ENCODE measurements around the gene PCDHGB7. TPM values are rescaled to one million over a fixed set of nuclear protein-coding genes. Genes with fewer than 3 reads are reported as not detected.

The PCDHGB7 gene
- polyA plus RNA-seq, 1 of the 3 experiments (the other 2 are of a cell fraction), result 19.1 TPM

DNA sequence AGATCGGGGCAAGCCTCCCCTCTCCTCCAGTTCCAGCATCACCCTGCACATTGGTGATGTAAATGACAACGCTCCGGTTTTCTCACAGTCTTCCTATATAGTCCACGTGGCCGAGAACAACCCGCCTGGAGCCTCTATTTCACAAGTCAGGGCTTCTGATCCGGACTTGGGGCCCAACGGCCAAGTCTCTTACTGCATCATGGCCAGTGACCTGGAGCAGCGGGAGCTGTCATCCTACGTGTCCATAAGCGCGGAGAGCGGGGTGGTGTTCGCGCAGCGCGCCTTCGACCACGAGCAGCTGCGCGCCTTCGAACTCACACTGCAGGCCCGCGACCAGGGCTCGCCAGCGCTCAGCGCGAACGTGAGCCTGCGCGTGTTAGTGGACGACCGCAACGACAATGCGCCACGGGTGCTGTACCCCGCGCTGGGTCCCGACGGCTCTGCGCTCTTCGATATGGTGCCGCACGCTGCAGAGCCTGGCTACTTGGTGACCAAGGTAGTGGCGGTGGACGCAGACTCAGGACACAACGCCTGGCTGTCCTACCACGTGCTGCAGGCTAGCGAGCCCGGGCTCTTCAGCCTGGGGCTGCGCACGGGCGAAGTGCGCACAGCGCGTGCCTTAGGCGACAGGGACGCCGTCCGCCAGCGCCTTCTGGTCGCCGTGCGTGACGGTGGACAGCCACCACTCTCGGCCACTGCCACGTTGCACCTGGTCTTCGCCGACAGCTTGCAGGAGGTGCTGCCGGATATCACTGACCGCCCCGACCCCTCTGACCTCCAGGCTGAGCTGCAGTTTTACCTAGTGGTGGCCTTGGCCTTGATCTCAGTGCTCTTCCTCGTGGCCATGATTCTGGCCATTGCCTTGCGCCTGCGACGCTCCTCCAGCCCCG lies 28.1 kb upstream of the PCDHGB7 start:
- POLR2A ChIA-PET, result no interaction called here
- no peak for DNase-seq
- Histone ChIP-seq H3K9me2 (no peaks in the 10 kb centered on the region), H3K27me3 (ENCODE audit: insufficient read depth) (no peaks in the 10 kb centered on the region), H3F3A (replicated peaks; ENCODE audit: insufficient read depth) (no peaks in the 10 kb centered on the region), H2AFZ (ENCODE audit: low read depth) (no peak overlapping the region), H4K20me1 (ENCODE audit: insufficient read depth) (no peaks in the 10 kb centered on the region), H3K79me2 (ENCODE audit: insufficient read depth) (no peaks in the 10 kb centered on the region), H3K36me3 (replicated peaks in 1 of 2; ENCODE audit: control insufficient read depth in 1 of 2, insufficient read depth in 2 of 2, low read length in 1 of 2) (peaks cover 0 to 19% of the 10 kb centered on the region in 2 experiments), H3K4me1 (ENCODE audit: control insufficient read depth in 1 of 2, insufficient read depth in 2 of 2, low read depth in 1 of 2, low read length in 1 of 2) (no peaks in the 10 kb centered on the region), H3K4me3 (ENCODE audit: low read depth in 2 of 2, low read length in 1 of 2) (no peak overlapping the region; a peak in 1 of 4 replicates), H3K9ac (no peak overlapping the region), H3K4me2 (no peak overlapping the region), H3K9me3 (peaks cover 7% of the 10 kb centered on the region; the same call in 1 of the 2 replicates), H3K27ac (ENCODE audit: low read depth in 2 of 2, low read length in 1 of 2) (no peak overlapping the region)
- WGBS (ENCODE audit: low lambda C conversion rate), result 83% methylated on average over 50 of the region's 77 CpGs
- TF ChIP-seq TCF12 (IDR thresholded peaks at IDR 0.05), result no peak
- no peak for TF ChIP-seq FOSL2 (IDR thresholded peaks at IDR 0.05; ENCODE audit: borderline replicate concordance, low read depth)
- TF ChIP-seq ELF1 (IDR thresholded peaks at IDR 0.05), result no peak
- TF ChIP-seq TEAD4 (IDR thresholded peaks at IDR 0.05; ENCODE audit: borderline replicate concordance, insufficient read depth), result no peak
- TF ChIP-seq POLR2AphosphoS5 (IDR thresholded peaks at IDR 0.05; ENCODE audit: low read depth, low read length), result no peak
- no peak for TF ChIP-seq MAX (IDR thresholded peaks at IDR 0.05; ENCODE audit: low read depth)
- no peak for TF ChIP-seq EZH2phosphoT487 (IDR thresholded peaks at IDR 0.05; ENCODE audit: borderline replicate concordance, low read depth)
- TF ChIP-seq, protein P1, sequence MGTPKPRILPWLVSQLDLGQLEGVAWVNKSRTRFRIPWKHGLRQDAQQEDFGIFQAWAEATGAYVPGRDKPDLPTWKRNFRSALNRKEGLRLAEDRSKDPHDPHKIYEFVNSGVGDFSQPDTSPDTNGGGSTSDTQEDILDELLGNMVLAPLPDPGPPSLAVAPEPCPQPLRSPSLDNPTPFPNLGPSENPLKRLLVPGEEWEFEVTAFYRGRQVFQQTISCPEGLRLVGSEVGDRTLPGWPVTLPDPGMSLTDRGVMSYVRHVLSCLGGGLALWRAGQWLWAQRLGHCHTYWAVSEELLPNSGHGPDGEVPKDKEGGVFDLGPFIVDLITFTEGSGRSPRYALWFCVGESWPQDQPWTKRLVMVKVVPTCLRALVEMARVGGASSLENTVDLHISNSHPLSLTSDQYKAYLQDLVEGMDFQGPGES (IDR thresholded peaks at IDR 0.05; ENCODE audit: low read depth, low read length), result no peak
- TF ChIP-seq FOXJ3 (CRISPR knock-in tag; IDR thresholded peaks at IDR 0.05), result no peak
- no peak for TF ChIP-seq RCOR1 (IDR thresholded peaks at IDR 0.05; ENCODE audit: low read length)
- no peak for TF ChIP-seq RXRA (IDR thresholded peaks at IDR 0.05; ENCODE audit: borderline replicate concordance, low read depth)
- TF ChIP-seq PBX3 (IDR thresholded peaks at IDR 0.05), result no peak
- TF ChIP-seq, protein P2, sequence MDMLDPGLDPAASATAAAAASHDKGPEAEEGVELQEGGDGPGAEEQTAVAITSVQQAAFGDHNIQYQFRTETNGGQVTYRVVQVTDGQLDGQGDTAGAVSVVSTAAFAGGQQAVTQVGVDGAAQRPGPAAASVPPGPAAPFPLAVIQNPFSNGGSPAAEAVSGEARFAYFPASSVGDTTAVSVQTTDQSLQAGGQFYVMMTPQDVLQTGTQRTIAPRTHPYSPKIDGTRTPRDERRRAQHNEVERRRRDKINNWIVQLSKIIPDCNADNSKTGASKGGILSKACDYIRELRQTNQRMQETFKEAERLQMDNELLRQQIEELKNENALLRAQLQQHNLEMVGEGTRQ (IDR thresholded peaks at IDR 0.05; ENCODE audit: borderline replicate concordance, low read depth, low read length), result no peak
- no peak for TF ChIP-seq JUND (IDR thresholded peaks at IDR 0.05)
- TF ChIP-seq, protein P3, sequence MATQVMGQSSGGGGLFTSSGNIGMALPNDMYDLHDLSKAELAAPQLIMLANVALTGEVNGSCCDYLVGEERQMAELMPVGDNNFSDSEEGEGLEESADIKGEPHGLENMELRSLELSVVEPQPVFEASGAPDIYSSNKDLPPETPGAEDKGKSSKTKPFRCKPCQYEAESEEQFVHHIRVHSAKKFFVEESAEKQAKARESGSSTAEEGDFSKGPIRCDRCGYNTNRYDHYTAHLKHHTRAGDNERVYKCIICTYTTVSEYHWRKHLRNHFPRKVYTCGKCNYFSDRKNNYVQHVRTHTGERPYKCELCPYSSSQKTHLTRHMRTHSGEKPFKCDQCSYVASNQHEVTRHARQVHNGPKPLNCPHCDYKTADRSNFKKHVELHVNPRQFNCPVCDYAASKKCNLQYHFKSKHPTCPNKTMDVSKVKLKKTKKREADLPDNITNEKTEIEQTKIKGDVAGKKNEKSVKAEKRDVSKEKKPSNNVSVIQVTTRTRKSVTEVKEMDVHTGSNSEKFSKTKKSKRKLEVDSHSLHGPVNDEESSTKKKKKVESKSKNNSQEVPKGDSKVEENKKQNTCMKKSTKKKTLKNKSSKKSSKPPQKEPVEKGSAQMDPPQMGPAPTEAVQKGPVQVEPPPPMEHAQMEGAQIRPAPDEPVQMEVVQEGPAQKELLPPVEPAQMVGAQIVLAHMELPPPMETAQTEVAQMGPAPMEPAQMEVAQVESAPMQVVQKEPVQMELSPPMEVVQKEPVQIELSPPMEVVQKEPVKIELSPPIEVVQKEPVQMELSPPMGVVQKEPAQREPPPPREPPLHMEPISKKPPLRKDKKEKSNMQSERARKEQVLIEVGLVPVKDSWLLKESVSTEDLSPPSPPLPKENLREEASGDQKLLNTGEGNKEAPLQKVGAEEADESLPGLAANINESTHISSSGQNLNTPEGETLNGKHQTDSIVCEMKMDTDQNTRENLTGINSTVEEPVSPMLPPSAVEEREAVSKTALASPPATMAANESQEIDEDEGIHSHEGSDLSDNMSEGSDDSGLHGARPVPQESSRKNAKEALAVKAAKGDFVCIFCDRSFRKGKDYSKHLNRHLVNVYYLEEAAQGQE (IDR thresholded peaks at IDR 0.05; ENCODE audit: low read depth, low read length), result no peak
- no peak for TF ChIP-seq RFX5 (IDR thresholded peaks at IDR 0.05; ENCODE audit: low read length)
- TF ChIP-seq NRF1 (IDR thresholded peaks at IDR 0.05; ENCODE audit: low read depth, low read length), result no peak
- TF ChIP-seq NFIC (IDR thresholded peaks at IDR 0.05; ENCODE audit: borderline replicate concordance), result no peak
- no peak for TF ChIP-seq GATA2 (CRISPR knock-in tag; IDR thresholded peaks at IDR 0.05)
- CTCF ChIA-PET, result interaction anchor here (1.1 to 2.4 kb wide), 3 partner anchors 135 to 515 kb away, joined by 3 to 11 read pairs (median 4); no protein-coding TSS in a partner anchor
